D721Med (cell line): ENCODE results near the gene ZFP82.

Experiments used
- DNase-seq: peaks from one replicate; pipeline ENCODE4 v3.0.0; 2011; ENCODE audit warnings: low spot score; ENCODE audit not compliant: insufficient read length
- FAIRE-seq: peaks from 2 replicates; lab custom pipeline; 2011; peaks lifted over from hg19 to GRCh38; lab: Jason Lieb, UNC
- CTCF ChIP-seq: IDR thresholded peaks from 2 replicates; pipeline ENCODE4 v1.5.1; 2012; ENCODE audit warnings: mild to moderate bottlenecking, control low read depth; ENCODE audit not compliant: insufficient read depth; ENCODE audit errors: missing control alignments

The ZFP82 gene

GRCh38 chr19:36401475-36401874 is 17.0 kb downstream of the ZFP82 start:
- no peak for TF ChIP-seq CTCF
- DNase-seq (no peak), FAIRE-seq (no peak)

GRCh38 chr19:36398571-36398970 is 19.9 kb downstream of the ZFP82 start:
- DNase-seq (no peak), FAIRE-seq (no peak)
- TF ChIP-seq CTCF: no peak

GRCh38 chr19:36392916-36393673 is 25.3 kb downstream of the ZFP82 start:
- FAIRE-seq (peak; percentile 11), DNase-seq (no peak)
- no peak for TF ChIP-seq CTCF

- TF ChIP-seq CTCF: no peak
- FAIRE-seq (no peak), DNase-seq (no peak)
These were observed 39.0 kb downstream of the ZFP82 start for GRCh38 chr19:36379510-36379819.

- FAIRE-seq: no peak
- peak; percentile 16 for TF ChIP-seq CTCF
- peak; percentile 90 for DNase-seq
These were observed 39.6 kb downstream of the ZFP82 start, which contains the start of gene ZFP14 for GRCh38 chr19:36378625-36379509. ZFP14 (minus strand) TSS chr19:36379201; CDS start chr19:36367892, 11,309 bp downstream.

- no peak for TF ChIP-seq CTCF
- no peak for DNase-seq
- FAIRE-seq: no peak
These were observed 40.8 kb downstream of the ZFP82 start for GRCh38 chr19:36377541-36378178.
